Measurements from ENCODE around the gene CFAP298.

The CFAP298 gene

DNA sequence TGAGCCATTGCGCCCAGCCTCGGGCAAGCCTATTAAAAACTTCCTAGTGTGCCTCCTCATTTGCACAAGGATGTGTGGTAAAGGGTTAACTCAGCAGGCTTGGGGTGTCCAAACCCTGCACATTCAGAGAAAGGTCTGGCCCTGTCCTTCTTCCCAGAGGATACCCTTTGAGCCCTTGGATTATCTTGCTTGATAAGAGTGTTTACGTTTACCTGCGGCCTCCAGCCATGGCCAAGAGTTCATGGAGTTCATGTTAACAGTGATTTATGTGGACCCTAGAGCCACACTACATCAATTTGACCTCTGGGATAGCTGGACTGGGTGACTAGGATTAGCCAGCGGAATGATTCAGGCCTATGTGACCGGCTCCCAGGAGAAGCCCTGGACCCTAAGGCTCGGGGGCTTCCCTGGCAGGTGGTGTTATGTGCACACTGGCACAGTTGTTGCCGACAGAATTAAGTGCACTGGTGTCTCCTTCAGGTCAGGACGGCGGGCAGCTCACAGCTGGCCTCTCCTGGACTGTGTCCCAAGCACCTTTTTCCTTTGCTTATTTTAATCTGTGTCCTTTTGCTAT lies 19.2 kb downstream of the CFAP298 start:
- TF ChIP-seq ZNF785 (tag by site-specific recombination; IDR thresholded peaks at IDR 0.05), result no peak
- TF ChIP-seq ZFHX2 (tag by site-specific recombination; conservative IDR thresholded peaks at IDR 0.05), result no peak
- no peak for TF ChIP-seq ZNF184 (tag by site-specific recombination; IDR thresholded peaks at IDR 0.05)
- CTCF ChIA-PET, result no interaction called here
- POLR2A ChIA-PET, result no interaction called here
- Histone ChIP-seq H3K4me1 (ENCODE audit: control insufficient read depth, insufficient read depth, low read length) (no peaks in the 10 kb centered on the region), H3K27ac (ENCODE audit: extremely low read depth, low read depth, low read length) (no peak overlapping the region), H3K4me3 (ENCODE audit: low read depth, low read length) (no peak overlapping the region), H3K36me3 (ENCODE audit: control insufficient read depth in 2 of 2, insufficient read depth in 1 of 2, low read length in 2 of 2) (peaks cover 0 to 8% of the 10 kb centered on the region in 2 experiments; a peak in 2 of 3 replicates), H3K9me3 (ENCODE audit: control insufficient read depth, insufficient read depth, low read depth, low read length) (no peaks in the 10 kb centered on the region)

- Histone ChIP-seq H3K27ac (ENCODE audit: extremely low read depth, low read depth, low read length) (no peak overlapping the region), H3K36me3 (ENCODE audit: control insufficient read depth in 2 of 2, insufficient read depth in 1 of 2, low read length in 2 of 2) (peaks cover 0 to 6% of the 10 kb centered on the region in 2 experiments; a peak in 2 of 3 replicates), H3K4me3 (ENCODE audit: low read depth, low read length) (no peak overlapping the region), H3K9me3 (ENCODE audit: control insufficient read depth, insufficient read depth, low read depth, low read length) (no peaks in the 10 kb centered on the region), H3K4me1 (ENCODE audit: control insufficient read depth, insufficient read depth, low read length) (no peaks in the 10 kb centered on the region)
- TF ChIP-seq ZNF366 (tag by site-specific recombination; conservative IDR thresholded peaks at IDR 0.05) (peak; percentile 67; the same call in 1 of the 2 replicates), ZNF707 (tag by site-specific recombination; IDR thresholded peaks at IDR 0.05) (no peak)
- ChIA-PET CTCF (interaction anchor here (0.7 to 6.1 kb wide), 4 partner anchors 11 to 986 kb away, joined by 3 to 49 read pairs (median 5); no protein-coding TSS in a partner anchor), POLR2A (no interaction called here)
Measured at GRCh38 chr21:32590130-32590529, 22.0 kb downstream of the CFAP298 start.

DNA sequence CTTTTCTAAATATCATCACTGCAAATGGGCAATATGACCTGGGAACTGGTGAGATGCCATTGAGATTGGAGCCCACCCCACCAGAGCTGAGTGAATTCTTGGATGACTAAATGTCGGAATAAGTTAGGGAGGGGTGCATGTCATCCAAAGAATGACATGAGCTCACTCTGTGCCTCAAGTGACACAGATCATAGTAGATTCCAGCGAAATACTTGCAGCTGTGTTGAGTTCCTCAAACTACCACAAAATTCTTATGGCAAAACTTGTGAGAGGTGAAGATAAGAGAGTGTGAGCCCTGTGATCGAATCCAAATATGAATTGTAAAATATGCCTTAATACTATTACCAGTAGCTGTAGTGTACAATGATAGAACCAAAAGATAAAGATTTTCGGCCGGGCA lies 24.5 kb downstream of the CFAP298 start:
- Histone ChIP-seq H3K4me3 (ENCODE audit: low read depth, low read length) (no peak overlapping the region), H3K27ac (ENCODE audit: extremely low read depth, low read depth, low read length) (no peak overlapping the region), H3K9me3 (ENCODE audit: control insufficient read depth, insufficient read depth, low read depth, low read length) (no peaks in the 10 kb centered on the region), H3K4me1 (ENCODE audit: control insufficient read depth, insufficient read depth, low read length) (no peaks in the 10 kb centered on the region), H3K36me3 (ENCODE audit: control insufficient read depth in 2 of 2, insufficient read depth in 1 of 2, low read length in 2 of 2) (peaks cover 0 to 6% of the 10 kb centered on the region in 2 experiments; a peak in 2 of 3 replicates)
- POLR2A ChIA-PET, result interaction anchor here (0.6 to 1.4 kb wide), 2 partner anchors 19 to 324 kb away, joined by 3 to 5 read pairs; no protein-coding TSS in a partner anchor
- CTCF ChIA-PET, result interaction anchor here (0.7 to 6.1 kb wide), 4 partner anchors 13 to 184 kb away, joined by 3 to 49 read pairs (median 7); no protein-coding TSS in a partner anchor
- TF ChIP-seq ZNF138 (tag by site-specific recombination; IDR thresholded peaks at IDR 0.05; ENCODE audit: borderline replicate concordance) (no peak), ZNF239 (tag by site-specific recombination; IDR thresholded peaks at IDR 0.05) (no peak), ZBTB7A (tag by site-specific recombination; IDR thresholded peaks at IDR 0.05; ENCODE audit: low read depth) (no peak), ZNF624 (tag by site-specific recombination; IDR thresholded peaks at IDR 0.05) (no peak), ZNF473 (tag by site-specific recombination; IDR thresholded peaks at IDR 0.05) (no peak), TCF7L2 (IDR thresholded peaks at IDR 0.05; ENCODE audit: borderline replicate concordance, low read depth, low read length) (no peak), ZNF621 (tag by site-specific recombination; IDR thresholded peaks at IDR 0.05) (no peak), ZNF639 (tag by site-specific recombination; IDR thresholded peaks at IDR 0.05) (no peak), ZNF776 (tag by site-specific recombination; IDR thresholded peaks at IDR 0.05; ENCODE audit: borderline replicate concordance) (no peak), ZNF48 (tag by site-specific recombination; IDR thresholded peaks at IDR 0.05) (no peak)
- TF ChIP-seq, protein P1, sequence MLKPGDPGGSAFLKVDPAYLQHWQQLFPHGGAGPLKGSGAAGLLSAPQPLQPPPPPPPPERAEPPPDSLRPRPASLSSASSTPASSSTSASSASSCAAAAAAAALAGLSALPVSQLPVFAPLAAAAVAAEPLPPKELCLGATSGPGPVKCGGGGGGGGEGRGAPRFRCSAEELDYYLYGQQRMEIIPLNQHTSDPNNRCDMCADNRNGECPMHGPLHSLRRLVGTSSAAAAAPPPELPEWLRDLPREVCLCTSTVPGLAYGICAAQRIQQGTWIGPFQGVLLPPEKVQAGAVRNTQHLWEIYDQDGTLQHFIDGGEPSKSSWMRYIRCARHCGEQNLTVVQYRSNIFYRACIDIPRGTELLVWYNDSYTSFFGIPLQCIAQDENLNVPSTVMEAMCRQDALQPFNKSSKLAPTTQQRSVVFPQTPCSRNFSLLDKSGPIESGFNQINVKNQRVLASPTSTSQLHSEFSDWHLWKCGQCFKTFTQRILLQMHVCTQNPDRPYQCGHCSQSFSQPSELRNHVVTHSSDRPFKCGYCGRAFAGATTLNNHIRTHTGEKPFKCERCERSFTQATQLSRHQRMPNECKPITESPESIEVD (tag by site-specific recombination; IDR thresholded peaks at IDR 0.05), result no peak
